Mucosa of stomach (tissue), 1 donor: ENCODE results near the gene TCFL5.
A peak's percentile ranks its signal among the peaks of the same experiment; 100 is the strongest.

ENCODE experiments used
- H3K27me3 ChIP-seq: one replicate; pipeline ENCODE4 v1.7.0; 2013; ENCODE audit warnings: mild to moderate bottlenecking, low read length; ENCODE audit not compliant: control insufficient read depth, insufficient read depth
- H3K36me3 ChIP-seq: one replicate; pipeline ENCODE4 v1.7.0; 2013; ENCODE audit warnings: low read length; ENCODE audit not compliant: control insufficient read depth, insufficient read depth
- H3K4me1 ChIP-seq: one replicate; pipeline ENCODE4 v1.7.0; 2013; ENCODE audit warnings: mild to moderate bottlenecking, low read length; ENCODE audit not compliant: control insufficient read depth, insufficient read depth
- H3K4me3 ChIP-seq: one replicate; pipeline ENCODE4 v1.7.0; 2013; ENCODE audit warnings: low read length
- H3K9ac ChIP-seq: one replicate; pipeline ENCODE4 v1.7.0; 2013; ENCODE audit warnings: mild to moderate bottlenecking, low read length, moderate library complexity
- H3K9me3 ChIP-seq: one replicate; pipeline ENCODE4 v1.7.0; 2013; ENCODE audit warnings: mild to moderate bottlenecking, low read length, moderate library complexity; ENCODE audit not compliant: control insufficient read depth
- donor health status: Pancreatic carcinoma.

TCFL5 gene

GRCh38 chr20:62832212-62832922 is 29.3 kb downstream of the TCFL5 start:
- peaks cover 25% of the 10 kb centered on the region for H3K4me1 ChIP-seq
- no peak overlapping the region for H3K4me3 ChIP-seq
- H3K9me3 ChIP-seq: no peaks in the 10 kb centered on the region
- peak overlapping the region; percentile 39 for H3K9ac ChIP-seq
- H3K36me3 ChIP-seq: no peaks in the 10 kb centered on the region
- H3K27me3 ChIP-seq: no peaks in the 10 kb centered on the region

- Histone ChIP-seq H3K4me1 (peaks cover 25% of the 10 kb centered on the region), H3K9ac (peak overlapping the region; percentile 39), H3K9me3 (no peaks in the 10 kb centered on the region), H3K4me3 (no peak overlapping the region), H3K27me3 (no peaks in the 10 kb centered on the region), H3K36me3 (no peaks in the 10 kb centered on the region)
These were observed 29.8 kb downstream of the TCFL5 start for GRCh38 chr20:62831854-62832211.

DNA sequence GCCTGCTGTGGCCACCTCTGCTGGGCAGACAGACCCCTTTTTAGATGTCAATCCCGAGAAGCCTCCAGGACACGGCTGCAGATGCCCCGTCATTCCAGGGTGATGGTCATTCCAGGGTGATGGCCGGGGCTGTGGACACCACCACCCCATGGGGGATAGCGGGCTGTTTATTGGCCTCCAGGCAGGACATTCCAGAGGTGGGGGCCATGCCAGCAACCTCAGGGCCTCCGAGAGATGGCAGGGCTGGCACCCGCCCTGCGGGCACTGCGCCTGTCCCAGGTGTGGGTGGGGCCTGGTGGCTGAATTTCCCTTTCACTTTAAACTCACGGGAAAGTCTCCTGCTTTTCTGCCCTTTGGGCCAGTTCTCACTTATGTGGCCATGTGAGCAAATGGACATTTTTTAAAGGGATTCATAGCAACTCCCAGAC is 30.2 kb downstream of the TCFL5 start:
- Histone ChIP-seq H3K4me1 (peaks cover 25% of the 10 kb centered on the region), H3K9me3 (no peaks in the 10 kb centered on the region), H3K4me3 (no peak overlapping the region), H3K36me3 (no peaks in the 10 kb centered on the region), H3K27me3 (no peaks in the 10 kb centered on the region), H3K9ac (peak overlapping the region; percentile 39)

DNA sequence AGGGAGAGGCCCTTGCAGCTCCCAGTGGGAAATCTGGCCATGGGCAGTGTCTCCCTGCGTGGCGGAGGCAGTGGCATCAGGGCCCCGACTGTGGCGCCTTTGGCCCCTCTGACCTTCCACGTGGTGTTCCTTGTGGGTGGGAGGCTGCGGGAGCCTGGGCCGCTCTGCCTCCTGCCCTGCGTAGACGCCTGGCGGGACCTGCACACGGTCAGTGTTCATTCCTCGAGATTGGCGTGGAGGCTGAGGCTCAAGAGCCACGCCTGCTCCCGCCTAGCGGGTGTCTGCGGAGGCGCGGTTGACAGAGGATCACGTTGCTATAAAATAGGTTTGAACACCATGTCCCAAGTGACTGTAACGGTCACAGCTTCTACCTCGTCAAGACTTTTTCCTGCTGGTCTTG is 30.8 kb downstream of the TCFL5 start:
- Histone ChIP-seq H3K9ac (no peak overlapping the region), H3K36me3 (no peaks in the 10 kb centered on the region), H3K4me3 (no peak overlapping the region), H3K27me3 (no peaks in the 10 kb centered on the region), H3K9me3 (no peaks in the 10 kb centered on the region), H3K4me1 (peaks cover 25% of the 10 kb centered on the region)

- Histone ChIP-seq H3K27me3 (no peaks in the 10 kb centered on the region), H3K36me3 (no peaks in the 10 kb centered on the region), H3K9me3 (no peaks in the 10 kb centered on the region), H3K9ac (no peak overlapping the region), H3K4me3 (no peak overlapping the region), H3K4me1 (peaks cover 25% of the 10 kb centered on the region)
These were observed 31.4 kb downstream of the TCFL5 start for GRCh38 chr20:62830251-62830650.

- Histone ChIP-seq H3K36me3 (no peaks in the 10 kb centered on the region), H3K9ac (no peak overlapping the region), H3K4me1 (peaks cover 27% of the 10 kb centered on the region), H3K27me3 (no peaks in the 10 kb centered on the region), H3K9me3 (no peaks in the 10 kb centered on the region), H3K4me3 (no peak overlapping the region)
These were observed 32.1 kb downstream of the TCFL5 start for GRCh38 chr20:62829231-62830230.

DNA sequence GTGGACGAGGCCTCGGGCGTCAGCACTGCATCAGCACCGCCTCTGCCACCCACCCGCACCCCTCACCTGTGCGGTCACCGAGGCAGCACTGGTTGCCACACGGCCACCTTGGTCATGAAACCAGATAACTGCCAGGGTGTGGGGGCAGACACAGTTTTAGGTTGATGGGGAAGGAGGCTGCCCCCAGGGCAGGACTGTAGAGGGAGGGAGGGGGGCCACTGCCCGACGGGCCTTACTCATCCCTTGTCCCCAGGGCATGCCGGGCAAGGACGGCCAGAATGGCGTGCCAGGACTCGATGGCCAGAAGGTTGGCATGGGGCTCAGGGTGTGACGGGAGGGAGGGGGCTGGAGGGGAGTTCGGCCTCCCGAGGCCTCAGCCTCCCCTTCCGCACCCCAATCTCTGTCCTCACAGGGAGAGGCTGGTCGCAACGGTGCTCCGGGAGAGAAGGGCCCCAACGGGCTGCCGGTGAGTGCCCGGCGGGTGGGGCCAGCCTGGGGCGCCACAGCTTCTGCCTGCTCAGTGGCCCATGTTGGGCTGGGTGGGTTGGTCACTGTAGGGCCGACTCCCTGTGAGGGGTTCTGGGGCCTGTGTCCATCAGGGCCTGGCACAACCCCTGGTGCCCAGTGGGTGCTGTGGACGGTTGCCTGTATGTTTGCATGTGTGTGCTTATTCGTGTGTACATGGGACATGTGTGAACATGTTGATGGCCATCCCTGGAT is 33.0 kb downstream of the TCFL5 start:
- Histone ChIP-seq H3K4me3 (no peak overlapping the region), H3K9ac (no peak overlapping the region)

DNA sequence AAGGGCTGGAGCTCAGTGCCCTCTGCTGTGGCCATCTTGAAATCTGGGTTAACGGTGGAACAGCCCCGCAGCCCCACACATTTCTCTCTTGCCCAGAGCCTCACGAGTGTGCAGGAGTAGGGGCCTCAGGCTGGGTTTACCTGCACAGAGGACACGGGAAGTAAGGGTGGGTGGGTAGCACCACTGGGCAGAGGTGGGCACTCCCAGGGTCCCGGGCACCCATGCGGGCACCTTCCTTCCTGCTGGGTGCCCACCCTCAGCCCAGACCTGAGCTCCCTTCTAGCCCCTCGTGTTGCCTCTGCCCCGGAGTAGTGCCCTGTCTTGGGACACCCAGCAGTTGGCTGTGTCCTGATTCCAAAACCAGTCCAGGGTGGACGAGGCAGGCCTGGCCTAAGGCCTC is 33.6 kb downstream of the TCFL5 start:
- no peak overlapping the region for H3K4me3 ChIP-seq
- H3K36me3 ChIP-seq: no peaks in the 10 kb centered on the region
- H3K4me1 ChIP-seq: peaks cover 30% of the 10 kb centered on the region
- no peaks in the 10 kb centered on the region for H3K27me3 ChIP-seq
- no peak overlapping the region for H3K9ac ChIP-seq
- H3K9me3 ChIP-seq: no peaks in the 10 kb centered on the region

More for the DNA sequence above, 33.0 kb downstream of the TCFL5 start:
- Histone ChIP-seq H3K27me3 (no peaks in the 10 kb centered on the region), H3K36me3 (no peaks in the 10 kb centered on the region), H3K9me3 (no peaks in the 10 kb centered on the region), H3K4me1 (peaks cover 32% of the 10 kb centered on the region)

GRCh38 chr20:62827311-62828038 is 34.1 kb downstream of the TCFL5 start:
- Histone ChIP-seq H3K27me3 (no peaks in the 10 kb centered on the region), H3K4me1 (peaks cover 25% of the 10 kb centered on the region), H3K36me3 (no peaks in the 10 kb centered on the region), H3K9ac (no peak overlapping the region), H3K9me3 (no peaks in the 10 kb centered on the region), H3K4me3 (no peak overlapping the region)

GRCh38 chr20:62826646-62827310 is 34.8 kb downstream of the TCFL5 start:
- Histone ChIP-seq H3K9me3 (no peaks in the 10 kb centered on the region), H3K36me3 (no peaks in the 10 kb centered on the region), H3K9ac (no peak overlapping the region), H3K4me1 (peaks cover 18% of the 10 kb centered on the region), H3K4me3 (no peak overlapping the region), H3K27me3 (no peaks in the 10 kb centered on the region)

DNA sequence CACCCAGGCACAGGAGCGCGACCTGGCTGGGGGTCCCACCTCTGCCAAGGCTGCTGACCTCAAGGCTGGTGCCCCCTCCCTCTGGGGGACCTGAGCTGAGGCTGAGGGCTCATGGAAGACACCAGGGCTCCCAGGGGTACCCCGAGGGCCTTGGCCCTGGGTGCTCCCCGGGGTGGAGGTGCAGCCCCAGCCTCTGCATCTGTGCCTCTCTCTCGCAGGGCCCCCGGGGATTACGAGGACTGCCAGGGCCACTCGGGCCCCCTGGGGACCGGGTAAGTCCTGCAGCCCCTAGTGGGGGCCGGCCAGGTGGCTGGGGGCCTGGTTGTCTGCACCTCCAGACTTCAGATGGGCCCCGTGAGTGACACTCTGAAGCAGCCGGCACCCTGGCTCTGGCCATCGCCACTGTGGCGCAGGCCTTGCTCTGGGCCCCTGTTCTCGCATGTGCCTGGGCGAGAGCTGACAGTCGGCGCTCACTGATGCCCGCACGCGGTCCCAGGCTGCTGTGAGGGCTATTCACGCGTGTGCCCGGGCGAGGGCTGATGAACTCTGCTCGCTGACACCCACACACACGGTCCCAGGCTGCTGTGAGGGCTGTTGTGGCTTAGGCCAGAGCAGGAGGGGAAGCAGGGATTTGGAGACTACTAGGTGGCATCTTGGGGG is 35.5 kb downstream of the TCFL5 start:
- Histone ChIP-seq H3K4me1 (peaks cover 11% of the 10 kb centered on the region), H3K27me3 (no peaks in the 10 kb centered on the region), H3K9me3 (no peaks in the 10 kb centered on the region), H3K9ac (no peak overlapping the region), H3K36me3 (no peaks in the 10 kb centered on the region), H3K4me3 (no peak overlapping the region)
